Neural cell (in vitro differentiated cells): ENCODE measurements around the gene PRMT3.

Experiments
- EZH2 ChIP-seq: fragments of 200-600, 300-800 bp; shearing (Covaris generic), sonication (generic); IDR thresholded peaks from 2 replicates; pipeline ENCODE4 v1.6.1; 2014; ENCODE audit warnings: antibody characterized with exemption, low read length, borderline replicate concordance, mild to moderate bottlenecking; ENCODE audit not compliant: insufficient read depth, poor library complexity, severe bottlenecking
- MXI1 ChIP-seq: fragments of 450-650 bp; conservative IDR thresholded peaks from 2 replicates; pipeline ENCODE4 v1.6.1; 2014; ENCODE audit warnings: antibody characterized with exemption, mild to moderate bottlenecking; ENCODE audit not compliant: poor library complexity, severe bottlenecking
- POLR2AphosphoS5 ChIP-seq: IDR thresholded peaks from 2 replicates; pipeline ENCODE4 v1.6.1; 2012
- RAD21 ChIP-seq: fragments of 450-650 bp; conservative IDR thresholded peaks from 2 replicates; pipeline ENCODE4 v1.6.1; 2014; ENCODE audit warnings: antibody characterized with exemption, mild to moderate bottlenecking, moderate library complexity
- TAF1 ChIP-seq: IDR thresholded peaks from 2 replicates; pipeline ENCODE4 v1.6.1; 2012; ENCODE audit warnings: low read depth
- TF ChIP-seq, protein P1 (sequence below): fragments of 450-650 bp; IDR thresholded peaks from 2 replicates; pipeline ENCODE4 v1.5.1; 2014; ENCODE audit warnings: antibody characterized with exemption, mild to moderate bottlenecking, moderate library complexity; ENCODE audit not compliant: poor library complexity, severe bottlenecking
- TF ChIP-seq, protein P2 (sequence below): IDR thresholded peaks from 2 replicates; pipeline ENCODE4 v1.6.1; 2012; ENCODE audit warnings: borderline replicate concordance

DNA sequence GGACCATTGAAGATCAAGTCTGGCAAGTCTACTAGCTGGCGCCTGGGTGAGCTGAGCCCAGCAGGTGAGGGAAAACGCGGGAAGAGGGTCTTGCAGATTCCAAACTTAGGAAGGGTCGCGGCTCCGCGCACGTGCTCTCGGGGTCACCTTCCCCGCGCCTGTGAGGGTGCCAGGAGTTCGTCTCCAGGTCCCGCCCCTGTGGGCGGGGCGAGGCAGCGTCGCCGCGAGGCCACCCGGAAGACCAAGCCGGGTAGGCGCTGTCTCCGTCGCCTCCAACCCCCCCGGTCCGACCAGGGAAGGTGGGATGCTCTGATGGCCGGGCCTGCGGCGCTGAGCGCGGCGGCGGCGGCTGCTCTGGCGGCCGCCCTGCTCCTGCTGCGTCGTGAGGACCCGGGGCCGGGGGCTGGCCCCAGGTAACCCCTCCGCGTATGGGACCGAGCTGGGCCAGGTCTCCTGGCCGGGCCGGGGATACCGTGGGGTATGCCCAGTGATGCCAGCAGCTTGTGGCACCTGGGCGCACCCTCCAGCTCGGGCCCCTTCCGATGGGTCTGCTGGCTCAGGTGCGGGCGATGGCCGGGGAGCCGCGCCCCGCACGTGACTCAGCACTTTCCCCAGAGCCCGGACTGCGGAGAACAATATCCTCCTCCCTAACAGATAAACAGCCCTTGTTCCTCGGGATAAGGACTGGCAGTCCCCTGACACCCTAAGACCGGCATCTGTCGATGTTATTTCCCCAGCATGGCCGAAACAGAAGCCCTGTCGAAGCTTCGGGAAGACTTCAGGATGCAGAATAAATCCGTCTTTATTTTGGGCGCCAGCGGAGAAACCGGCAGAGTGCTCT is 23.8 kb upstream of the PRMT3 start, which contains the start of gene HTATIP2:
- TF ChIP-seq, protein P1, sequence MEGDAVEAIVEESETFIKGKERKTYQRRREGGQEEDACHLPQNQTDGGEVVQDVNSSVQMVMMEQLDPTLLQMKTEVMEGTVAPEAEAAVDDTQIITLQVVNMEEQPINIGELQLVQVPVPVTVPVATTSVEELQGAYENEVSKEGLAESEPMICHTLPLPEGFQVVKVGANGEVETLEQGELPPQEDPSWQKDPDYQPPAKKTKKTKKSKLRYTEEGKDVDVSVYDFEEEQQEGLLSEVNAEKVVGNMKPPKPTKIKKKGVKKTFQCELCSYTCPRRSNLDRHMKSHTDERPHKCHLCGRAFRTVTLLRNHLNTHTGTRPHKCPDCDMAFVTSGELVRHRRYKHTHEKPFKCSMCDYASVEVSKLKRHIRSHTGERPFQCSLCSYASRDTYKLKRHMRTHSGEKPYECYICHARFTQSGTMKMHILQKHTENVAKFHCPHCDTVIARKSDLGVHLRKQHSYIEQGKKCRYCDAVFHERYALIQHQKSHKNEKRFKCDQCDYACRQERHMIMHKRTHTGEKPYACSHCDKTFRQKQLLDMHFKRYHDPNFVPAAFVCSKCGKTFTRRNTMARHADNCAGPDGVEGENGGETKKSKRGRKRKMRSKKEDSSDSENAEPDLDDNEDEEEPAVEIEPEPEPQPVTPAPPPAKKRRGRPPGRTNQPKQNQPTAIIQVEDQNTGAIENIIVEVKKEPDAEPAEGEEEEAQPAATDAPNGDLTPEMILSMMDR: no peak
- TF ChIP-seq EZH2 (no peak), POLR2AphosphoS5 (no peak), RAD21 (no peak), MXI1 (no peak), TAF1 (no peak)
- TF ChIP-seq, protein P2, sequence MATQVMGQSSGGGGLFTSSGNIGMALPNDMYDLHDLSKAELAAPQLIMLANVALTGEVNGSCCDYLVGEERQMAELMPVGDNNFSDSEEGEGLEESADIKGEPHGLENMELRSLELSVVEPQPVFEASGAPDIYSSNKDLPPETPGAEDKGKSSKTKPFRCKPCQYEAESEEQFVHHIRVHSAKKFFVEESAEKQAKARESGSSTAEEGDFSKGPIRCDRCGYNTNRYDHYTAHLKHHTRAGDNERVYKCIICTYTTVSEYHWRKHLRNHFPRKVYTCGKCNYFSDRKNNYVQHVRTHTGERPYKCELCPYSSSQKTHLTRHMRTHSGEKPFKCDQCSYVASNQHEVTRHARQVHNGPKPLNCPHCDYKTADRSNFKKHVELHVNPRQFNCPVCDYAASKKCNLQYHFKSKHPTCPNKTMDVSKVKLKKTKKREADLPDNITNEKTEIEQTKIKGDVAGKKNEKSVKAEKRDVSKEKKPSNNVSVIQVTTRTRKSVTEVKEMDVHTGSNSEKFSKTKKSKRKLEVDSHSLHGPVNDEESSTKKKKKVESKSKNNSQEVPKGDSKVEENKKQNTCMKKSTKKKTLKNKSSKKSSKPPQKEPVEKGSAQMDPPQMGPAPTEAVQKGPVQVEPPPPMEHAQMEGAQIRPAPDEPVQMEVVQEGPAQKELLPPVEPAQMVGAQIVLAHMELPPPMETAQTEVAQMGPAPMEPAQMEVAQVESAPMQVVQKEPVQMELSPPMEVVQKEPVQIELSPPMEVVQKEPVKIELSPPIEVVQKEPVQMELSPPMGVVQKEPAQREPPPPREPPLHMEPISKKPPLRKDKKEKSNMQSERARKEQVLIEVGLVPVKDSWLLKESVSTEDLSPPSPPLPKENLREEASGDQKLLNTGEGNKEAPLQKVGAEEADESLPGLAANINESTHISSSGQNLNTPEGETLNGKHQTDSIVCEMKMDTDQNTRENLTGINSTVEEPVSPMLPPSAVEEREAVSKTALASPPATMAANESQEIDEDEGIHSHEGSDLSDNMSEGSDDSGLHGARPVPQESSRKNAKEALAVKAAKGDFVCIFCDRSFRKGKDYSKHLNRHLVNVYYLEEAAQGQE: no peak
